GF-D8 (cell line): ENCODE data around the gene PWWP2B.
"Not testable (repeated sequence)": the region's sequence is repeated elsewhere in the genome, so short reads cannot be mapped to it uniquely, and the experiment has no call there.

Experiments
- DNase-seq: peaks from one replicate; lab custom pipeline; 2025; lab: John Stamatoyannopoulos, UW

Gene PWWP2B

GRCh38 chr10:132382231-132382922 is 14.6 kb upstream of the PWWP2B start:
- DNase-seq: no peak

DNA sequence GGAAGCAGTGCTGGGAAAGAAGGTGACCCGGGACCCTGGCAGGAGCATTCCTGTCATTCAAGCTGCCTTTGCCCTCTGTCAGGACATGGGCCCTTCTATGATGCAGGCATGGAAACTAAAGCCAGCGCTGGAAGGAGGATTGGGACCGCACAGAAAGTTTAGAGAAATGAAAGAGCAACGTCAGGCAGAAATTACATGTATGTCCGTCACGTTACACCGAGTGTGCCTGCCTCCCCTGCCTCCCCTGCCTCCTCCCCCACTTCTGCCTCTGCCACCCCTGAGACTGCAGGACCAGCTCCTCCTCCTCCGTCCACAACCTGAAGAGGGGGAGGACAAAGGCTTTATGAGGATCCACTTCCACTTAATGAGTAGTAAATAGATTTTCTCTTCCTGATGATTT is 13.9 kb upstream of the PWWP2B start:
- no peak for DNase-seq

DNA sequence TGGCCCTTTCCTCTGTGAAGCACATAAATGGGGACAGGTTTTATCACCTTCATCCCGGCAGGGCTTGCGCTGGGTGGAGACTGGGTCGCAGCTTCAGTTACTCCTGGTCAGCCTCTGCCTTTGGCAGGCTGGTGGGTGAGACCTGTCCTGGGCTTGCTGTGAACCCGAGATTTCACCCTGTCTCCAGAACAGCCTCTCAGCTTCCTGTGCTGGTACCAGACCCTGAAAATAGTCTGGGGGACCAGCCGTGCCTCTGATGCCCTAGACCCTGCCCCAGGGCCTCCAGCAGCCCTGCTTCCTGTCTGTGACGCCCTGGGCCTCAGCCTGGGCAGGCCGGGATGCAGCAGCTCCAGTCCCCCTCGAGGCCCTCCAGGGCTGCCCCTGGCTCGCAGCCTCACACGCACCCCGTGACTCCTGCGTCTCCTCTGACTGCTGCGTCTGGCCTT is 13.2 kb upstream of the PWWP2B start:
- no peak for DNase-seq

GRCh38 chr10:132384618-132385388 is 12.2 kb upstream of the PWWP2B start:
- no peak for DNase-seq

DNA sequence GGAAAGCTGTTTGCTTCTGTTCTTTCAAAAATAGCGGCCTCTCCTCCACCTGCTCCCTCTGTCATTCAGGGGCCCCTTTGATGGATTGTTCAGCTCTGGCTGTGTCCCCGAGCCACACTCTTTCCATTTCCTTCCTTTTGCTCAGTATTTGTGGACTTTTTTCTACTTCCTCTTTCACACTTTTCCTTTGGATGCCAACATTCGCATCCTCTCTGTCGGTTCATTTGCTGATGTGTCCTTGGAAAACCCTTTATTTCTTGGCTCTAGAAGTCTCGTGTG is 11.7 kb upstream of the PWWP2B start:
- DNase-seq: no peak

- no peak for DNase-seq
These were observed 11.1 kb upstream of the PWWP2B start for GRCh38 chr10:132385721-132386418.

GRCh38 chr10:132386419-132386831 is 10.6 kb upstream of the PWWP2B start:
- DNase-seq: no peak

DNA sequence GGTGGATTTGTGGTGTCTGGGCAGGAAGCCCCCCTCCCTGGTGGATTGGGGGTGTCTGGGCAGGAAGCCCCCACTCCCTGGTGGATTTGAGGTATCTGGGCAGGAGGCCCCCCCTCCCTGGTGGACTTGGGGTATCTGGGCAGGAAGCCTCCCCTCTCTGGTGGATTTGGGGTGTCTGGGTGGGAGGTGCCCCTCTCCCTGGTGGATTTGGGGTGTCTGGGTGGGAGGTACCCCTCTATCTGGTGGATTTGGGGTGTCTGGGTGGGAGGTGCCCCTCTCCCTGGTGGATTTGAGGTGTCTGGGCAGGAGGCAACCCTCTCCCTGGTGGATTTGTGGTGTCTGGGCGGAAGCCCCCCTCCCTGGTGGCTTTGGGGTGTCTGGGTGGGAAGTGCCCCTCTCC is 10.1 kb upstream of the PWWP2B start:
- not testable (repeated sequence) for DNase-seq

DNA sequence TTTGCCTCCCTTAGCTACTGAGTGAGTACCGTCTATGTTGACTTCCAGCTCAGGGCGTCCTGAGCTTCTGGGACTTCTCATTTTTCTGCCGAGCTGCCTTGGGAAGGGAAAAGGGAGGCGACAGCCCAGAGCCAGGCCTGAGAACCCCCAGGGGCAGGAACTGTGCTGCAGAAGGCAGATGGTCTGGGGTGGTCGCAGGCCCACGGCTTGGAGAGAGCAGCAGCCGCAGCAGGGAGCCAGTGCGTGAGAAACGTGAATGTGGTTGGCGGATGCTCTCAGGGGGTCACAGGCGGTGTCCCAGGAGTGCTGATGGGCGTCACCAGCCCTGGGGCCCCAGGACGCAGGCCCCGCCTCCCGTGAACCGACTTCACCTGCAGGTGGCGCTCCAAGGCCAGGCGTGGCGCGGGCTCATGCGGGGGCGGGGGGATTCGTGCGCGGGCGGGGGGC is 9.2 kb upstream of the PWWP2B start:
- DNase-seq: no peak

DNA sequence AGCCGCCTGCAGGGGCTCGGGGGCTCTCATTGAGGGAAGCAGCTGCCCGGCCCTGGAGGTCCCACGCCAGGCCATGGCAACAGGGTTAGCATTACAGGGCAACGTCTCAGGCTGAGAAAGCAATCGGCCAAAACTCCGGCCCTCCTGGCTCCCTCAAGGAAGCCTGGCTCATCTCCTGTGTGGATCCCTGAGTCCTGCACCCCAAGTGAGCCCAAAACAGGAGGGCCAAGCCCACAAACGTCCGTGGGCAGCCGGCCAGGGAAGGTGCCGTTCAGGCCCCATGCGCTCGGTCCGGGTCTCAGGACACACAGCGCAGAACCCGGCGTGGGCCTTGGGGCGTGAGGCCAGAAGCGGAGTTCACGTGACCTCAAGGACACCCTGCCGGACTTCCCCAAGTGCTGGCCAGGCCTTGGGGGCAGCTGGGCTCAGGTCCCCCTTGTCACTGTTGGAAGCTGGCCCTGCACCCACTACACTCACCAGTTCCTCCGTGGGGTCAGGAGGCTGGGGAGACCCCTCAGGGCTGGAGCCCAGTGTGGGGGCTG is 8.0 kb upstream of the PWWP2B start:
- DNase-seq: no peak

DNA sequence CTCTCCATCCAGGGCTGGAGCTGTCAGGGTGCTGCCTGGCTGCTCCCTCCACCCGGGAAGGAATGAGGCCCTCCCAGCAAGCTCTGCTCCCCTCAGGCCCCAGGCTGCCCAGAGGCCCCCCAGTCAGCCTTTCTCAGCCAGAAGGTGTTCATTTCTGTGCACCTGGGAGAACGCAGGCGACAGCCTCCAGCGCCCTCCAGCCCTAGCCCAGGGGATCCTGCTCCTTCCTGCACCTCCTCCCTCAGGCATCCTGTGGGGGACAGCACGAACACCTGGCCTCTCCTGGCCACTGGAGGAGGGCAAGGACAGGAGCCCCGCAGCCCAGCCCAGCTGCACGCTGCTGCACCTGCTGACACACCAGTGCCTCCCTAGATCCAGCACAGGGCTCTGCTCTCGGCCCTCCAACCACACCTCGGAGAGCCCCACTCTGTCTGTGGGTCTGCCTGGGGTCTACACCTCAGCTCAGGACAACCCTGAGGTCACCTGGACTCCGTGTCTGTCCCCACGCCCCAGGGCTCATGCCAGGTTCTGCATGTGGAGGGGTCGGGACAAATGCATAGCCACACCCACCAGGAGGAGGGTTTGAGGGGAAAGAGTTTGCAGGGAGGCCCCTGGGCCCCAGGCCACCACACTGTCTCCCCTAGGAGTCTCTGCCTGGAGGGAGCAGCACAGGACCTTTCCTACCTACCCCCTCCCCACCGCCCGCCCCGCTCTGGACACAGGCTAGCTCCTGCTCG is 7.4 kb upstream of the PWWP2B start:
- no peak for DNase-seq

DNA sequence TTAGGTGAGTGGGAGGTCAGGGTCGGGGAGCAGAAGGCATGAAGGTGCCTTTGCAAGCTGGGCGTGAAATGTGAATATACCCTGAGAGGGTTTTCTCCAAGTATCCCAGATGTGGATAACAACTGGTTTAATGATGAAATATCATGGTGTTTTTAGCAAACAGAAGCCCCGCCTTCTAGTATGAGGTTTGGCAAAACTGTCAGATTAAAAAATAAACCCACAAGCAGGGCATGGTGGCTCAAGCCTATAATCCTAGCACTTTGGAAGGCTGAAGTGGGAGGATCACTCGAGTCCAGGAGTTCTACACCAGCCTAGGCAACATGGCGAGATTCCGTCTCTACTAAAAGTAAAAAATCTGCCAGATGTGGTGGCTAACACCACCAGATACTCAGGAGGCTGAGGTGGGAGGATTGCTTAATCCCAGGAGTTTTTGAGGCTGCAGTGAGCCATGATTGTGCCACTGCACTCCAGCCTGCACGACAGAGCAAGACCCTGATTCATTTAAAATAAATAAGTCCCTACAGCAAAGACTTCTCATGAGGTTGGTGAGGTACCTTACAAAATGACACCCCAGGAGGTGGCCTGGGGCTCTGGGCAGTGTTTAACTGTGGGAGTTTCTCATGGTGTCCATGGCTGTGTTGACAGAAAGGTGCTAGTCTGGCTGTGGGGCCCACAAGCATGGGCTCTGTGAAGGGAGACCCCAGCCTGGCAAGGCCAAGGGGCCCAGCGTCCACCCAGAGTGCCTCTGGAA is 6.7 kb upstream of the PWWP2B start:
- no peak for DNase-seq

GRCh38 chr10:132390921-132391675 is 5.9 kb upstream of the PWWP2B start:
- no peak for DNase-seq

GRCh38 chr10:132391676-132392020 is 5.4 kb upstream of the PWWP2B start:
- no peak for DNase-seq

- DNase-seq: no peak
These were observed 4.7 kb upstream of the PWWP2B start for GRCh38 chr10:132392184-132392800.

DNA sequence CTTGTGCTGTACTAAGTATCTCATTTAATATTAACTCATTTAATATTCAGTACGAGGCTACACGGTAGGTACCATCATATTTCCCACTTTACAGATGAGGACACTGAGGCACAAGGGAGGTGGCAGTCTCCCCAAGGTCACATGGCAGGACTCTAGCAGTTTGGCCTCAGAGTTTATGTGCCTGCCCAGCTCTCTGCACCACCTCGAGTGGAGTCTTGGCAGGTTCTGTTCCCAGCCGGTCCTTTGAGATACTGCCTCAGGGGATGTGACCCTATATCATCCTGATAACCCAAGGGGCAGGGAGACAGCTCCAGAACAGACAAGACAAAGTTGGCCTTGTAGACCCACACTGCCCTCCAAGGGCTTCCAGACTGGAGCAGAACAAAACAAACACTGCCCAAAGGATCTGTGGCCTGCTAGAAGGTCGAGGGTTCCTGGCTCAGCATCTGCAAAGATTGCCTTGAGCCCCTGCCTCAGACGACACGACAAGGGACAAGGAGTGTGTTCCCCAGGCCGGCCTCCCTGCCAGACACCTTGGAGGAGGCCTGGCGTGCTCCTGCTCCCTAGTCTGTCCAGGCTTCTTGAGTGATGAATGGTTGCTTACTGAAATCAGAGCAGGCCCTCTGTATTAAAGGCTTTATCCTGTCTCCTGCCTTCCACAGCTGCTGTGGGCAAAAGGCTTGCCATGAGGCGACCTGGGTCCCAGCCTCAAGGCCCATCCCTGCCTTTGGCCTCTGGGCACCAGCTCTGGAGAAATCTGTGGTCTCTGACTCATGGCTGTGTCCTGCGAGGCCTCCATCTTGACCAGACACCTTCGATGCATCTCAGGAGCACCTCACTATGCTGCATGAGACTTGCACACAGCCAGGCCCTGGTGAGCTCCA is 3.9 kb upstream of the PWWP2B start:
- no peak for DNase-seq

DNA sequence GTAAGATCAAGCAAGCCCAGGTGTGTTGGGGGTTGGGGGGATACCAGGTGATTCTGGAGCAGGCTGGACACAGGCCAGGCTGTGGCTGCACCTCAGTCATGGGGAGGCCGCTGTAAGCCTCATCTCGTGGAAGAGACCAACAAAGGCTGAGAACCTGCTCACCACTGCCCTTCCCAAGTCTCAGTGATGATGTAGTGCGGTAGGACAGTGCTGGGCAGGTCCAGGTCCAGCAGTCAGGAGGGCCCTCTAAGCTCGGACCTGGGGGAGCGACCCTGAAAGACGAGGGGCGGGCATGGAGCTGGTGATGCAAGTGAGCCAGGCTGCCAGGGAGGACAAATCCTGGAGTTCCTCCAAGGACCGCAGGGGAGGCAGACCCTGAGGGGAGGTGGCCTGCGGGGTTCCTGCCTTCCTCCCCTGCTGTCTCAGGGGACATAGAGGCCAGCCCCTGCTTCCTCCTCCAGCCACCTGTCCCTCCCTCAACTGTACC is 3.3 kb upstream of the PWWP2B start:
- DNase-seq: no peak

DNA sequence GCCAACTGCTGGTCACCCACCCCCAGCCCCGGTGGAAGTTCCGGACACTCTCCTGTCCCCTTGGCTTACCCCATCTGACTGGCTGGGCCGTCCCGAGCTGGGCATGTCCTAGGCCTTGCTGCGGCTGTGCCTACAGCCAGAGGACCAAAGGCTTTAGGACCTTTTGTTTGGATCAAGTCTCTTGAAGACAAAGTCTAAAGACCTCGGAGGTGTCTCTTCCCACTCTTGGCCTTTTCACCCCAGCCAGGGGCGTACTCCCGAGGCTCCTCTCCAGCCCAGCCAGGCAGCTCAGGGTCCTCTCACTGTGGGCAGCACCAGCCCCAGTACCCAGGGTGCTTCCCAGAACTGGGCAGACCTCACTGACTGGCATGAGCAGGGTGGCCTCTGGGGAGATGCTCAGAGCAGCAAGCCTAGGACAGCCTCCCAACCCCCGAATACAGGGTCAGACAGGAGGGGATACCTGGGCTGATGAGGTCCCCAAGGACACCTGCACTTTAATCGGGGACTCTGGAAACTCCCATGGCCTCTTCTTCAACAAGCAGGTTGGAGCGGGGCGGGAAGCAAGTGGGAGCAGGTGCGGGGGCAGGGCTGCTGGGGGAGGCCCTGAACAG is 2.7 kb upstream of the PWWP2B start:
- no peak for DNase-seq
